ENCODE results near the gene CRNKL1. TPM values are rescaled to one million over a fixed set of nuclear protein-coding genes. Genes with fewer than 3 reads are reported as not detected.

Gene CRNKL1
- total RNA-seq, 1 donor from 2014 or later = 21.9 TPM

- Mint-ChIP-seq H3K27me3 (ENCODE audit: unreplicated experiment) (peaks cover 24% of the 10 kb centered on the region), H3K9me3 (ENCODE audit: unreplicated experiment) (no peaks in the 10 kb centered on the region), H3K4me1 (ENCODE audit: unreplicated experiment) (no peaks in the 10 kb centered on the region), H3K4me3 (ENCODE audit: unreplicated experiment) (no peak overlapping the region), H3K36me3 (ENCODE audit: unreplicated experiment) (no peaks in the 10 kb centered on the region), H3K27ac (ENCODE audit: unreplicated experiment) (no peak overlapping the region)
- no peak for TF ChIP-seq CTCF (IDR thresholded peaks at IDR 0.05)
- no peak for DNase-seq (ENCODE audit: extremely low spot score, unreplicated experiment)
These were observed 42.1 kb upstream of the CRNKL1 start for GRCh38 chr20:20094410-20094809.

GRCh38 chr20:20092827-20093226 is 40.6 kb upstream of the CRNKL1 start:
- Mint-ChIP-seq H3K36me3 (ENCODE audit: unreplicated experiment) (no peaks in the 10 kb centered on the region), H3K9me3 (ENCODE audit: unreplicated experiment) (no peaks in the 10 kb centered on the region), H3K4me3 (ENCODE audit: unreplicated experiment) (no peak overlapping the region), H3K27ac (ENCODE audit: unreplicated experiment) (no peak overlapping the region), H3K27me3 (ENCODE audit: unreplicated experiment) (peaks cover 24% of the 10 kb centered on the region), H3K4me1 (ENCODE audit: unreplicated experiment) (no peaks in the 10 kb centered on the region)
- no peak for TF ChIP-seq CTCF (IDR thresholded peaks at IDR 0.05)
- DNase-seq (ENCODE audit: extremely low spot score, unreplicated experiment) = no peak

GRCh38 chr20:20089939-20090338 is 37.7 kb upstream of the CRNKL1 start:
- Mint-ChIP-seq H3K9me3 (ENCODE audit: unreplicated experiment) (no peaks in the 10 kb centered on the region), H3K4me1 (ENCODE audit: unreplicated experiment) (no peaks in the 10 kb centered on the region), H3K27ac (ENCODE audit: unreplicated experiment) (no peak overlapping the region), H3K4me3 (ENCODE audit: unreplicated experiment) (no peak overlapping the region), H3K27me3 (ENCODE audit: unreplicated experiment) (peaks cover 22% of the 10 kb centered on the region), H3K36me3 (ENCODE audit: unreplicated experiment) (no peaks in the 10 kb centered on the region)
- TF ChIP-seq CTCF (IDR thresholded peaks at IDR 0.05) = no peak
- no peak for DNase-seq (ENCODE audit: extremely low spot score, unreplicated experiment)

- H3K4me3 Mint-ChIP-seq (ENCODE audit: unreplicated experiment) = no peak overlapping the region
- no peak overlapping the region for H3K27ac Mint-ChIP-seq (ENCODE audit: unreplicated experiment)
- no peak for TF ChIP-seq CTCF (IDR thresholded peaks at IDR 0.05)
- peaks cover 25% of the 10 kb centered on the region for H3K27me3 Mint-ChIP-seq (ENCODE audit: unreplicated experiment)
- H3K4me1 Mint-ChIP-seq (ENCODE audit: unreplicated experiment) = no peaks in the 10 kb centered on the region
- DNase-seq (ENCODE audit: extremely low spot score, unreplicated experiment) = no peak
- no peaks in the 10 kb centered on the region for H3K36me3 Mint-ChIP-seq (ENCODE audit: unreplicated experiment)
- H3K9me3 Mint-ChIP-seq (ENCODE audit: unreplicated experiment) = no peaks in the 10 kb centered on the region
These were observed 36.8 kb upstream of the CRNKL1 start for GRCh38 chr20:20089018-20089417.

- no peak for TF ChIP-seq CTCF (IDR thresholded peaks at IDR 0.05)
- H3K27me3 Mint-ChIP-seq (ENCODE audit: unreplicated experiment) = peaks cover 38% of the 10 kb centered on the region
- no peak overlapping the region for H3K27ac Mint-ChIP-seq (ENCODE audit: unreplicated experiment)
- H3K36me3 Mint-ChIP-seq (ENCODE audit: unreplicated experiment) = no peaks in the 10 kb centered on the region
- H3K4me1 Mint-ChIP-seq (ENCODE audit: unreplicated experiment) = no peaks in the 10 kb centered on the region
- DNase-seq (ENCODE audit: extremely low spot score, unreplicated experiment) = no peak
- H3K9me3 Mint-ChIP-seq (ENCODE audit: unreplicated experiment) = no peaks in the 10 kb centered on the region
- H3K4me3 Mint-ChIP-seq (ENCODE audit: unreplicated experiment) = no peak overlapping the region
These were observed 33.5 kb upstream of the CRNKL1 start for GRCh38 chr20:20085812-20086211.

Measured in osteocyte (in vitro differentiated cells).